PC-3 (cell line): Measurements from ENCODE around the gene ALDH16A1.

Source experiments
- EZH2 ChIP-seq: fragments of 300-600 bp; sonication (generic); IDR thresholded peaks from one replicate; pipeline ENCODE4 v1.6.1; 2017; ENCODE audit warnings: antibody characterized with exemption, mild to moderate bottlenecking, low read length; ENCODE audit not compliant: unreplicated experiment
- TF ChIP-seq, protein P1 (sequence below): fragments of 300-600 bp; sonication (generic); conservative IDR thresholded peaks from 2 replicates; pipeline ENCODE4 v1.5.1; 2017; ENCODE audit warnings: antibody characterized with exemption, low read depth, mild to moderate bottlenecking, low read length

DNA sequence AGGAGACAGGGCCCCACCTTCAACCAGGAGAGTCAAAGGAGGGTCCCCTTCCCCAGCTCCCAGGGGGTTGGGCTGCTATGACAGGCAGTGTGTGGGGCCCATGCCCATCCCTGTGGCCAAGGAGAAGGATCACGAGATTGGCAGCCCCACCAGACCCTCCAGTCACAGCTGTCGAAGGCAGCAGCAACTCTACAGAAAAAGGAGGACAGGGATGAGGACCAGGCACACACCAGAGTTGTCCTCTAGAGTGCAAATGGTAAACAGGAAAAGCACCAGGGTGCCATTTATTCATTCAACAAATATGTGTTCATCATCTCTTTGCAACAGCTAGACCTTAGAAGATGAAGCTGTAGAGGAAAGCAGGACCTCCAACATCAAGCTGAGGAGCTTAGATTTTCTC is 33.9 kb upstream of the ALDH16A1 start:
- no peak for TF ChIP-seq EZH2
- TF ChIP-seq, protein P1, sequence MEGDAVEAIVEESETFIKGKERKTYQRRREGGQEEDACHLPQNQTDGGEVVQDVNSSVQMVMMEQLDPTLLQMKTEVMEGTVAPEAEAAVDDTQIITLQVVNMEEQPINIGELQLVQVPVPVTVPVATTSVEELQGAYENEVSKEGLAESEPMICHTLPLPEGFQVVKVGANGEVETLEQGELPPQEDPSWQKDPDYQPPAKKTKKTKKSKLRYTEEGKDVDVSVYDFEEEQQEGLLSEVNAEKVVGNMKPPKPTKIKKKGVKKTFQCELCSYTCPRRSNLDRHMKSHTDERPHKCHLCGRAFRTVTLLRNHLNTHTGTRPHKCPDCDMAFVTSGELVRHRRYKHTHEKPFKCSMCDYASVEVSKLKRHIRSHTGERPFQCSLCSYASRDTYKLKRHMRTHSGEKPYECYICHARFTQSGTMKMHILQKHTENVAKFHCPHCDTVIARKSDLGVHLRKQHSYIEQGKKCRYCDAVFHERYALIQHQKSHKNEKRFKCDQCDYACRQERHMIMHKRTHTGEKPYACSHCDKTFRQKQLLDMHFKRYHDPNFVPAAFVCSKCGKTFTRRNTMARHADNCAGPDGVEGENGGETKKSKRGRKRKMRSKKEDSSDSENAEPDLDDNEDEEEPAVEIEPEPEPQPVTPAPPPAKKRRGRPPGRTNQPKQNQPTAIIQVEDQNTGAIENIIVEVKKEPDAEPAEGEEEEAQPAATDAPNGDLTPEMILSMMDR = no peak
